C4-2B (cell line): ENCODE results near the gene RPL32.

Source experiments
- CTCF ChIP-seq: fragments of 450-650 bp; conservative IDR thresholded peaks from 2 replicates; pipeline ENCODE4 v1.5.1; 2017; ENCODE audit warnings: mild to moderate bottlenecking
- ZFX ChIP-seq: fragments of 450-650 bp; IDR thresholded peaks from 2 replicates; pipeline ENCODE4 v1.6.1; 2017

- no peak; the same call in 1 of the 2 replicates for TF ChIP-seq CTCF
- TF ChIP-seq ZFX, result no peak
Measured at GRCh38 chr3:12815719-12816118, 25.6 kb downstream of the RPL32 start.
